Measurements from ENCODE around the gene PLCH1. TPM values are rescaled to one million over a fixed set of nuclear protein-coding genes. Genes with fewer than 3 reads are reported as not detected.

Gene PLCH1
- total RNA-seq, 2 experiments from 2014 or later, result 0.03 to 0.20 TPM

- no peak for DNase-seq
- no peak overlapping the region for H3K4me3 Mint-ChIP-seq
- no peak overlapping the region for H3K27ac ChIP-seq (ENCODE audit: low read depth in 1 of 2, low read length in 2 of 2)
- TF ChIP-seq CTCF (IDR thresholded peaks at IDR 0.05), result no peak
- ChIA-PET CTCF (no interaction called here), POLR2A (no interaction called here)
- intact Hi-C loops (cut with DNase I, micrococcal nuclease), result no loop called here
- no peak for ATAC-seq (ENCODE audit: poor library complexity)
- no peak overlapping the region for H3K4me3 ChIP-seq (ENCODE audit: low read length)
- no peaks in the 10 kb centered on the region for H3K4me1 Mint-ChIP-seq (ENCODE audit: low read depth)
- H3K27me3 Mint-ChIP-seq, result no peaks in the 10 kb centered on the region
- no peaks in the 10 kb centered on the region for H3K27me3 ChIP-seq (ENCODE audit: control insufficient read depth in 1 of 2, insufficient read depth in 2 of 2, low read length in 2 of 2)
- peaks cover 0 to 8% of the 10 kb centered on the region in 2 experiments for H3K9me3 ChIP-seq (ENCODE audit: control insufficient read depth in 1 of 2, insufficient read depth in 1 of 2, low read length in 2 of 2)
- H3K36me3 Mint-ChIP-seq (ENCODE audit: low read depth), result no peaks in the 10 kb centered on the region
- H3K4me1 ChIP-seq (ENCODE audit: insufficient read depth, low read length), result no peaks in the 10 kb centered on the region
- H3K9me3 Mint-ChIP-seq, result no peaks in the 10 kb centered on the region
- no peak overlapping the region for H3K27ac Mint-ChIP-seq
- H3K36me3 ChIP-seq (ENCODE audit: insufficient read depth, low read length), result no peaks in the 10 kb centered on the region
Observed at GRCh38 chr3:155453512-155453911, 291.4 kb downstream of the PLCH1 start.

GRCh38 chr3:155449613-155450267 lies 295.1 kb downstream of the PLCH1 start:
- Mint-ChIP-seq H3K27ac (no peak overlapping the region), H3K9me3 (no peaks in the 10 kb centered on the region), H3K4me3 (no peak overlapping the region), H3K27me3 (no peaks in the 10 kb centered on the region), H3K4me1 (ENCODE audit: low read depth) (no peaks in the 10 kb centered on the region), H3K36me3 (ENCODE audit: low read depth) (no peaks in the 10 kb centered on the region)
- Histone ChIP-seq H3K9me3 (ENCODE audit: control insufficient read depth in 1 of 2, insufficient read depth in 1 of 2, low read length in 2 of 2) (no peaks in the 10 kb centered on the region), H3K36me3 (ENCODE audit: insufficient read depth, low read length) (no peaks in the 10 kb centered on the region), H3K27me3 (ENCODE audit: control insufficient read depth in 1 of 2, insufficient read depth in 2 of 2, low read length in 2 of 2) (no peaks in the 10 kb centered on the region), H3K4me1 (ENCODE audit: insufficient read depth, low read length) (no peaks in the 10 kb centered on the region), H3K27ac (ENCODE audit: low read depth in 1 of 2, low read length in 2 of 2) (no peak overlapping the region), H3K4me3 (ENCODE audit: low read length) (no peak overlapping the region)
- TF ChIP-seq CTCF (IDR thresholded peaks at IDR 0.05), result no peak
- intact Hi-C loops (cut with DNase I, micrococcal nuclease), result no loop called here
- no peak for DNase-seq
- POLR2A ChIA-PET, result no interaction called here
- ATAC-seq (ENCODE audit: poor library complexity), result no peak
- CTCF ChIA-PET, result no interaction called here

DNA sequence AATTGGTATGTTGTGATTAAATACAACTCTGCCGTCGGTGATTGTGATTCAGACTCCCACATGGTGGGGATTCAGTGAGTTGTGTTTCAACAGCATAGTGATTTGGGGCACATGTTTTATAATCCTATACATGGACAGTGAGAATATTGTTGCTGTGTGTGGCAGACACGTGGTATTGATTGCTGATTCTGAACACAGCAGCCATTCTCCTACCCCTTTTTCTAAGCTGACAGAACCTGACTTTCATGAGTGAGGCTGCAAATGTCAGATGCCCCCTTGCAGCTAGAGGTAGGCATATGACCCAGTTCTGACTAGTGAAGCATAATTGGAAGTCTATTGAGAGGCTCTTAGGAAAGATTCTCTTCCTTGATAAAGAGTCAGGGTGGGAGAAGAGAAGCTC lies 296.3 kb downstream of the PLCH1 start:
- ATAC-seq (ENCODE audit: poor library complexity) (no peak), DNase-seq (no peak)
- intact Hi-C loops (cut with DNase I, micrococcal nuclease), result no loop called here
- Histone ChIP-seq H3K27ac (ENCODE audit: low read depth in 1 of 2, low read length in 2 of 2) (no peak overlapping the region), H3K27me3 (ENCODE audit: control insufficient read depth in 1 of 2, insufficient read depth in 2 of 2, low read length in 2 of 2) (no peaks in the 10 kb centered on the region), H3K36me3 (ENCODE audit: insufficient read depth, low read length) (no peaks in the 10 kb centered on the region), H3K4me1 (ENCODE audit: insufficient read depth, low read length) (no peaks in the 10 kb centered on the region), H3K4me3 (ENCODE audit: low read length) (no peak overlapping the region), H3K9me3 (ENCODE audit: control insufficient read depth in 1 of 2, insufficient read depth in 1 of 2, low read length in 2 of 2) (no peaks in the 10 kb centered on the region)
- POLR2A ChIA-PET, result no interaction called here
- Mint-ChIP-seq H3K27me3 (no peaks in the 10 kb centered on the region), H3K36me3 (ENCODE audit: low read depth) (no peaks in the 10 kb centered on the region), H3K4me1 (ENCODE audit: low read depth) (no peaks in the 10 kb centered on the region), H3K27ac (no peak overlapping the region), H3K4me3 (no peak overlapping the region), H3K9me3 (no peaks in the 10 kb centered on the region)
- CTCF ChIA-PET, result no interaction called here
- no peak for TF ChIP-seq CTCF (IDR thresholded peaks at IDR 0.05)

Measured in CD4-positive, alpha-beta T cell (primary cell).